K562 (cell line): ENCODE results near the gene DSCAM. TPM values are rescaled to one million over a fixed set of nuclear protein-coding genes. Genes with fewer than 3 reads are reported as not detected.

Experiments
- ATAC-seq: fragments of 200-7000 bp; cut with Tn5 transposase; 3 replicates; pipeline ENCODE4 v1.9.1; 2020; ENCODE audit warnings: moderate library complexity
- BruUV-seq: library from RNA; stranded (reverse); fragments of 400-500 nt; replicated peaks from 2 replicates; lab custom pipeline; 2021; lab: Mats Ljungman, UMichigan
- CTCF ChIA-PET: fragments of 300-600 bp; formaldehyde crosslinking; extraction: SDS; loops from one replicate; lab custom pipeline; 2021; ENCODE audit warnings: low intra/inter-chr PET ratio; lab: Yijun Ruan, JAX
- POLR2A ChIA-PET: fragments of 300-600, 350-650 bp; sonication (Branson Sonifier 250); formaldehyde crosslinking; extraction: SDS; loops from one replicate; lab custom pipeline; 2021; ENCODE audit warnings: antibody characterized with exemption, inconsistent platforms; lab: Yijun Ruan, JAX
- DNase-seq, 4 experiments: peaks; one replicate each; pipeline versions ENCODE4 v3.0.0 to v3.0.0-alpha.2; 2011 to 2018; ENCODE audit warnings: low spot score in 3 of 4, mixed read lengths in 3 of 4; ENCODE audit errors: extremely low read depth in 1 of 4
- FAIRE-seq: peaks from 2 replicates; lab custom pipeline; 2011; peaks lifted over from hg19 to GRCh38; lab: Jason Lieb, UNC
- H2AFZ ChIP-seq: 2 replicates; pipeline ENCODE4 v1.6.0; 2011; ENCODE audit warnings: low read depth, low read length, control low read depth, inconsistent platforms
- H3K27ac ChIP-seq: fragments of 200-600 bp; 3 replicates; pipeline ENCODE4 v1.8.0; 2011; ENCODE audit warnings: low read depth, mild to moderate bottlenecking, control low read depth, inconsistent platforms, low read length, moderate library complexity, mixed read lengths; ENCODE audit errors: extremely low read depth
- H3K27me3 ChIP-seq, 2 experiments: fragments of 300-600 bp in 1 of 2; 2 replicates in 1 of 2; 3 replicates in 1 of 2; pipeline versions ENCODE4 v1.6.0 to v1.8.0; 2011; ENCODE audit warnings: inconsistent platforms in 2 of 2, low read length in 2 of 2, mild to moderate bottlenecking in 1 of 2, mixed read lengths in 1 of 2, moderate library complexity in 1 of 2; ENCODE audit not compliant: control insufficient read depth in 2 of 2, insufficient read depth in 2 of 2
- H3K36me3 ChIP-seq: fragments of 300-600 bp; 3 replicates; pipeline ENCODE4 v1.8.0; 2011; ENCODE audit warnings: mild to moderate bottlenecking, low read length, inconsistent platforms; ENCODE audit not compliant: control insufficient read depth, insufficient read depth
- H3K4me1 ChIP-seq, 2 experiments: fragments of 200-600 bp in 1 of 2; replicated peaks in 1 of 2; 2 replicates in 1 of 2; 3 replicates in 1 of 2; pipeline versions ENCODE4 v1.5.1 to v1.8.0; 2011; ENCODE audit warnings: inconsistent platforms in 2 of 2, low read length in 2 of 2, mild to moderate bottlenecking in 1 of 2, mixed read lengths in 1 of 2, moderate library complexity in 1 of 2; ENCODE audit not compliant: control insufficient read depth in 2 of 2, insufficient read depth in 2 of 2
- H3K4me2 ChIP-seq: 2 replicates; pipeline ENCODE4 v1.6.1; 2011; ENCODE audit warnings: low read length, control low read depth, inconsistent platforms, mixed read lengths; ENCODE audit not compliant: insufficient read depth
- H3K4me3 ChIP-seq: fragments of 200-600 bp; sonication (generic), shearing (Covaris generic); 2 replicates; pipeline ENCODE4 v1.5.1; 2016; ENCODE audit warnings: control low read depth, inconsistent platforms
- H3K79me2 ChIP-seq: fragments of 200-600 bp; 3 replicates; pipeline ENCODE4 v1.8.0; 2011; ENCODE audit warnings: low read length, inconsistent platforms; ENCODE audit not compliant: control insufficient read depth, insufficient read depth
- H3K9ac ChIP-seq, 2 experiments: 2 replicates each; pipeline versions ENCODE4 v1.6.0 to v1.6.1; 2011; ENCODE audit warnings: low read depth in 2 of 2, low read length in 2 of 2, control low read depth in 1 of 2, inconsistent platforms in 1 of 2, mild to moderate bottlenecking in 1 of 2, mixed read lengths in 1 of 2; ENCODE audit not compliant: insufficient read depth in 1 of 2
- H3K9me1 ChIP-seq: one replicate; pipeline ENCODE4 v1.6.0; 2011; ENCODE audit warnings: inconsistent platforms, mild to moderate bottlenecking, low read length, moderate library complexity; ENCODE audit not compliant: control insufficient read depth, insufficient read depth
- H3K9me3 ChIP-seq: replicated peaks from 2 replicates; pipeline ENCODE4 v1.5.1; 2011; ENCODE audit warnings: low read depth, low read length, inconsistent platforms; ENCODE audit not compliant: control insufficient read depth, insufficient read depth
- H4K20me1 ChIP-seq: replicated peaks from 2 replicates; pipeline ENCODE4 v1.6.1; 2011; ENCODE audit warnings: low read length, inconsistent platforms, mixed read lengths; ENCODE audit not compliant: control insufficient read depth, insufficient read depth
- ELF4 ChIP-seq: fragments of 450-650 bp; formaldehyde crosslinking; IDR thresholded peaks from 2 replicates; pipeline ENCODE4 v1.4.0; 2022; ENCODE audit warnings: missing genetic modification characterization
- FOXM1 ChIP-seq, 2 experiments: fragments of 450-650 bp in 1 of 2; sonication (generic) in 1 of 2; formaldehyde crosslinking in 1 of 2; IDR thresholded peaks; 2 replicates each; pipeline versions ENCODE4 v1.6.1 to v1.9.0; 2017 to 2022; ENCODE audit warnings: low read depth in 2 of 2, mild to moderate bottlenecking in 2 of 2, missing genetic modification reagents in 1 of 2, moderate library complexity in 1 of 2
- HNRNPLL ChIP-seq: fragments of 200-400 bp; formaldehyde crosslinking; IDR thresholded peaks from 2 replicates; pipeline ENCODE4 v1.6.1; 2017; ENCODE audit warnings: low read length, low read depth, mild to moderate bottlenecking; ENCODE audit not compliant: poor library complexity, severe bottlenecking
- KLF13 ChIP-seq: fragments of 450-650 bp; IDR thresholded peaks from 2 replicates; pipeline ENCODE4 v1.6.1; 2016; ENCODE audit warnings: missing genetic modification characterization, low read depth, mild to moderate bottlenecking, missing compliant biosample characterization, moderate library complexity, borderline replicate concordance
- RCOR1 ChIP-seq, 2 experiments: IDR thresholded peaks; 2 replicates each; pipeline ENCODE4 v1.6.1; 2012; ENCODE audit warnings: low read depth in 2 of 2, low read length in 2 of 2, borderline replicate concordance in 1 of 2, improper control_type of control experiment in 1 of 2
- RUNX1 ChIP-seq: sonication (generic); IDR thresholded peaks from 2 replicates; pipeline ENCODE4 v1.6.1; 2016; ENCODE audit warnings: antibody characterized with exemption, low read depth
- SNIP1 ChIP-seq: fragments of 450-650 bp; IDR thresholded peaks from 2 replicates; pipeline ENCODE4 v1.7.1; 2017; ENCODE audit warnings: low read depth, mild to moderate bottlenecking
- TAL1 ChIP-seq: fragments of 450-650 bp; IDR thresholded peaks from 2 replicates; pipeline ENCODE4 v1.6.1; 2016; ENCODE audit warnings: mild to moderate bottlenecking
- TCFL5 ChIP-seq: fragments of 250-450 bp; sonication (Bioruptor Pico); conservative IDR thresholded peaks from 2 replicates; pipeline ENCODE4 v1.6.1; 2021; ENCODE audit warnings: mild to moderate bottlenecking, moderate library complexity, matching md5 sums
- ZNF263 ChIP-seq: sonication (generic); formaldehyde crosslinking; IDR thresholded peaks from 2 replicates; pipeline ENCODE4 v1.8.0; 2022; ENCODE audit warnings: mild to moderate bottlenecking, missing genetic modification reagents, borderline replicate concordance
- ZNF311 ChIP-seq: fragments of 250-450 bp; sonication (Bioruptor Pico); IDR thresholded peaks from 2 replicates; pipeline ENCODE4 v1.4.0; 2020; ENCODE audit warnings: mild to moderate bottlenecking, moderate library complexity
- ZNF41 ChIP-seq: fragments of 250-450 bp; sonication (Bioruptor Pico); conservative IDR thresholded peaks from 2 replicates; pipeline ENCODE4 v1.4.0; 2020; ENCODE audit warnings: mild to moderate bottlenecking
- ZNF511 ChIP-seq: sonication (generic); formaldehyde crosslinking; IDR thresholded peaks from 2 replicates; pipeline ENCODE4 v1.8.0; 2022; ENCODE audit warnings: mild to moderate bottlenecking, missing genetic modification reagents
- WGBS: fragments of 100-300 bp; shearing (Covaris generic); methylation state at CpG from one replicate; pipeline ENCODE4 v1.1.6; 2016; ENCODE audit warnings: low coverage, mixed read lengths; ENCODE audit not compliant: insufficient coverage; ENCODE audit errors: missing lambda C conversion rate; 5-methylcytosine and 5-hydroxymethylcytosine counted together
- in situ Hi-C: fragments of 300-500 bp; cut with MboI; formaldehyde crosslinking; loops from 4 replicates; pipeline ENCODE4 v1.15.0; 2018; ENCODE audit warnings: inconsistent platforms, mixed read lengths
- intact Hi-C: fragments of 100-400 bp; cut with micrococcal nuclease; formaldehyde crosslinking; loops from 2 replicates; pipeline ENCODE4 v1.14.2; 2022
- polyA plus RNA-seq, 8 experiments: library from polyadenylated mRNA; depleted of rRNA in 4 of 8; stranded (reverse) in 5 of 8; unstranded in 3 of 8; fragments of >200 nt; fragmentation: Nextera tagmentation in 2 of 8; fragmentation: Illumina TruSeq in 1 of 8; extraction: Ambion mirVana in 2 of 8; extraction: Trizol in 1 of 8; gene quantifications; 2 replicates each; pipeline versions ENCODE4 v1.2.1 to v1.2.3, GENCODE V29; 2011 to 2014; ENCODE audit warnings: inconsistent platforms in 1 of 8, missing spikeins in 1 of 8
- total RNA-seq, 7 experiments: library from RNA; depleted of rRNA in 6 of 7; stranded (reverse); fragments of >200 nt in 6 of 7; fragmentation: Illumina TruSeq in 2 of 7; extraction: Trizol in 2 of 7; gene quantifications; 2 replicates each; pipeline versions ENCODE4 v1.2.1 to v1.2.3, GENCODE V29; 2011 to 2021; ENCODE audit warnings: low replicate concordance in 1 of 7
- TF ChIP-seq, protein P1 (sequence below): IDR thresholded peaks from 2 replicates; pipeline ENCODE4 v1.6.1; 2011; ENCODE audit warnings: borderline replicate concordance, low read depth, mild to moderate bottlenecking, moderate library complexity, low read length; ENCODE audit not compliant: insufficient read depth, poor library complexity, severe bottlenecking
- TF ChIP-seq, protein P2 (sequence below), 2 experiments: fragments of 450-650 bp in 1 of 2; sonication (generic) in 1 of 2; formaldehyde crosslinking; conservative IDR thresholded peaks; 2 replicates each; pipeline versions ENCODE4 v1.4.0 to v1.8.1; 2020 to 2022; ENCODE audit warnings: mild to moderate bottlenecking in 1 of 2, missing genetic modification reagents in 1 of 2

Gene DSCAM
- total and polyA plus RNA-seq, 9 of the 15 experiments (the other 6 are each of a cell fraction or from before 2014, with no cell fraction given): not detected

DNA sequence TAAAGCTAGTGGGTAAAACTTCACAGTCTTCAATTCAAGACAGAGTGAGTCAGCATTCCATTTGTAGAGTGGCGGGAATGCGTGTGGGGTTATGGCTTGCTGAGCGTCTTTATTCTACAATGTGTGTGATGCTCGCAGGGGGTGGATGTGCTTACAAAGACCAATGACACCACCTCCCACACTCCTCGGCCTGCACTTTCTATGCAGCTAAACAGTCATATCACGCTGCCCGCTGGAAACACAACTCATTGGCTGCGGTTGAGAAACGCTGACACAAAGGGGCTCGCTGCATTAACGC lies 681.2 kb downstream of the DSCAM start (continued):
- TF ChIP-seq, protein P1, sequence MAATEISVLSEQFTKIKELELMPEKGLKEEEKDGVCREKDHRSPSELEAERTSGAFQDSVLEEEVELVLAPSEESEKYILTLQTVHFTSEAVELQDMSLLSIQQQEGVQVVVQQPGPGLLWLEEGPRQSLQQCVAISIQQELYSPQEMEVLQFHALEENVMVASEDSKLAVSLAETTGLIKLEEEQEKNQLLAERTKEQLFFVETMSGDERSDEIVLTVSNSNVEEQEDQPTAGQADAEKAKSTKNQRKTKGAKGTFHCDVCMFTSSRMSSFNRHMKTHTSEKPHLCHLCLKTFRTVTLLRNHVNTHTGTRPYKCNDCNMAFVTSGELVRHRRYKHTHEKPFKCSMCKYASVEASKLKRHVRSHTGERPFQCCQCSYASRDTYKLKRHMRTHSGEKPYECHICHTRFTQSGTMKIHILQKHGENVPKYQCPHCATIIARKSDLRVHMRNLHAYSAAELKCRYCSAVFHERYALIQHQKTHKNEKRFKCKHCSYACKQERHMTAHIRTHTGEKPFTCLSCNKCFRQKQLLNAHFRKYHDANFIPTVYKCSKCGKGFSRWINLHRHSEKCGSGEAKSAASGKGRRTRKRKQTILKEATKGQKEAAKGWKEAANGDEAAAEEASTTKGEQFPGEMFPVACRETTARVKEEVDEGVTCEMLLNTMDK: no peak
- TF ChIP-seq ZNF263: no peak
- TF ChIP-seq TCFL5 (CRISPR knock-in tag): no peak

GRCh38 chr21:40164905-40165772 lies 681.8 kb downstream of the DSCAM start:
- Histone ChIP-seq H3K9me3 (no peaks in the 10 kb centered on the region), H3K4me2 (no peak overlapping the region), H3K79me2 (no peaks in the 10 kb centered on the region), H3K9me1 (no peaks in the 10 kb centered on the region), H3K9ac (no peak overlapping the region), H4K20me1 (no peaks in the 10 kb centered on the region), H3K27ac (no peak overlapping the region), H3K27me3 (no peaks in the 10 kb centered on the region), H3K4me3 (no peak overlapping the region), H2AFZ (no peak overlapping the region), H3K4me1 (no peaks in the 10 kb centered on the region), H3K36me3 (no peaks in the 10 kb centered on the region)
- CTCF ChIA-PET: no interaction called here
- under 1% methylated on average over 10 of the region's 10 CpGs for WGBS
- no peak for FAIRE-seq
- BruUV-seq: no TSS peak
- intact Hi-C loops (no loop called here), in situ Hi-C loops (no loop called here)
- POLR2A ChIA-PET: no interaction called here
- ATAC-seq: no peak
- no peak for DNase-seq
- TF ChIP-seq ZNF511 (CRISPR knock-in tag): no peak
- no peak for TF ChIP-seq ZNF311 (CRISPR knock-in tag)
- TF ChIP-seq KLF13 (tag): no peak
- TF ChIP-seq, protein P2, sequence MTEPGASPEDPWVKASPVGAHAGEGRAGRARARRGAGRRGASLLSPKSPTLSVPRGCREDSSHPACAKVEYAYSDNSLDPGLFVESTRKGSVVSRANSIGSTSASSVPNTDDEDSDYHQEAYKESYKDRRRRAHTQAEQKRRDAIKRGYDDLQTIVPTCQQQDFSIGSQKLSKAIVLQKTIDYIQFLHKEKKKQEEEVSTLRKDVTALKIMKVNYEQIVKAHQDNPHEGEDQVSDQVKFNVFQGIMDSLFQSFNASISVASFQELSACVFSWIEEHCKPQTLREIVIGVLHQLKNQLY (CRISPR knock-in tag; conservative IDR thresholded peaks at IDR 0.05): no peak
- no peak for TF ChIP-seq TAL1
- TF ChIP-seq RUNX1: no peak
- TF ChIP-seq HNRNPLL: no peak
- no peak for TF ChIP-seq SNIP1
- no peak for TF ChIP-seq ZNF41 (CRISPR knock-in tag)
- no peak for TF ChIP-seq RCOR1 (IDR thresholded peaks at IDR 0.05; ENCODE audit: borderline replicate concordance in 1 of 2, low read depth in 2 of 2, low read length in 2 of 2)
- no peak for TF ChIP-seq ELF4 (CRISPR knock-in tag)
- TF ChIP-seq FOXM1 (IDR thresholded peaks at IDR 0.05; ENCODE audit: low read depth): no peak
- no peak for TF ChIP-seq FOXM1 (CRISPR knock-in tag; IDR thresholded peaks at IDR 0.05; ENCODE audit: low read depth)
